ENCODE data around the gene SP140L.
"Not testable (repeated sequence)": the region's sequence is repeated elsewhere in the genome, so short reads cannot be mapped to it uniquely, and the experiment has no call there.

Gene SP140L

DNA sequence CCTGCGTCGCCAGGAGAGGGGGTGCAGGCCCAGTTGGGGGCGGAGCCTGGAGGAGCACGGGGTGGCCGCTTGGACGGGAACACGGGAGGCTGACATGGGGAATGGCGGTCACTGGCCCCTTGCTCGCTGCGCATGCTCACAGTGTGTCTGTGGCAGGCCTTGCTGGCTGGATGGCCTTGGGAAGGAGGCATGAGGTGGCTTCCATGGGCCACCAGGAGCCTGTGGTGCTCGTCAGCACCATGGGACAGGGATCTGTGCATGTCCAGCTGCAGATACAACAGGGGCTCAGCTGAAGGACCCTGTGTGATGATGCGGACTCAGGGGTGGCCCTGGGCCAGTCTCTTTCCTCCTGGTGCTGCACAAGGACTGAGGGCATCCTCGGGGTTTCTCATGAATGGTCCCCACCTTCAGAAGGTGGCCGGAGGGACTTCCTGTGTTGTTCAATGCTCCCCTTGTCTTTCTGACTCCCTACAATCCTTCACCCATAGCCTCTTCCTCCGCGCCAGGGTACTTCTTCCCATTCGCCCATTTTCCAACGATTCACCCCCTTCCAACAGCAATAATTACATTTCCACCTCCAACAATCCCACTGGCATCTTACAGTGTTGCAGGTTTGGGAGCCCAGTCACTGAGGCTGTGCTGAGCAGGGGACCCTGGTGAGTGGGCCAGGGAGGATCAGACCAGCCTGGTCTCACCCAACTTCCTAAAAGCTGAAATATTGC lies 3.4 kb upstream of the SP140L start:
- DNase-seq (ENCODE audit: low read depth): no peak

DNA sequence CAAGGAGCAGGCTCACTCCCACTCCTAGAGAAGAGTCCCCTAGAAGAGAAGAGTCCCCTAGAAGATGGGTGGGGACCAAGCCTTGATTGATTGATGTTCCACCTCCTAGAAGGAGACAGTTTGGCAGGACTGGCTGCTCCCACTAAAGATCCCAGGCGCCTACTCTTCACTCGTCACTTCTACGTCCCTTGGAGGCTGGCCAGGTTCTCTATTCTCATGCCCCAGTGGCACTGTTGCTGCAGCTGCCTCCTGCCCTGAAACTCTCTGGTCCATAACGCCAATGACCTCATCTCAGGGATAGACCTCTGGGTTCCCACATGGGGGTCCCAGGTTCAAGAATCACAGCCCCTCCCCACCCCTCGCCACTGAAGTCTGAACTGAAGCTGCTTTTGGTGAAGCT lies 2.5 kb upstream of the SP140L start:
- DNase-seq (ENCODE audit: low read depth): no peak

DNA sequence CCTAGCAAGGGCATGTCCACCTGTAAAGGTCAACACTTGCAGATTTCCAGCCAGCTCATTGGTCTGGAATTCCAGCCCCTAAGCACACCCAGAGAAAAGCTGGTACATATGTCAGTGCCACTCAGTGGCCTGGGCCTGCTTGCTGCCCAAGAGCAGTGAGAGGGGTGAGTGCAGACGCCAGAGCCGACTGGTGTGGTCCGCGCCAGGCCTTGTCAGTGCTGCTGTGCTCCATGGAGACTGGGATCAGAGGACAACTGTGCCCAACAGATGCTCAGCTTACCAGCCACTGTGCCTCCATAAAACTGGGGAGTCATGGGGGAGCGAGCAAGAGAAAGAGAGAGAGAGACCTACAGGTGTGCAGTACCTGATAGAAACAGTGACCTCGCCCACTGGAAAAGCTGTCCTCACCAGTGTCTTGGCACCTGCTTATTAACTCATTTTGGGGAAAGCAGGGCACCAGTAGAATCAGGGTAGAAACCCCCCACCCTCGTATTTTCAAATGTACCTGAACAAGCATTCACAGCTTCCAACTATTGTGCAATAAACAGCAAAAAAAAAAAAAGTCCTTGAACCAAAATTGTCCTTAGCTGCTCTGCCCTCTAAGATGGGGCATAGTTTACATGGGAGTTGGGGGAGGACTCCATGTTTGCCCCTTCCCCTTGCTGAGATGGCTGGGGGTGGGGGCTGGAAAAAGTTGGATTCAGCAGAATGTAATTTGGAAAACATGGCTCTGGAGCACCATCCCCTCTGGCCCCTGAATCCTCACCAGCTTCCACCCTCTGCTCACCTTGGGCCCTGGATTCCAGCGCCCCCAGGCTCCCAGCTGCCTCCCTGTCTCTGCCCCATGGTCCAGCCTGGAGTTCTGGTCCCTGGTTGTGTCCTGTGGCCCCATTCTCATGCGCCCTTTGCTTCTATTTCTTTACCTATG lies 1.4 kb upstream of the SP140L start:
- no peak for DNase-seq (ENCODE audit: low read depth)

DNA sequence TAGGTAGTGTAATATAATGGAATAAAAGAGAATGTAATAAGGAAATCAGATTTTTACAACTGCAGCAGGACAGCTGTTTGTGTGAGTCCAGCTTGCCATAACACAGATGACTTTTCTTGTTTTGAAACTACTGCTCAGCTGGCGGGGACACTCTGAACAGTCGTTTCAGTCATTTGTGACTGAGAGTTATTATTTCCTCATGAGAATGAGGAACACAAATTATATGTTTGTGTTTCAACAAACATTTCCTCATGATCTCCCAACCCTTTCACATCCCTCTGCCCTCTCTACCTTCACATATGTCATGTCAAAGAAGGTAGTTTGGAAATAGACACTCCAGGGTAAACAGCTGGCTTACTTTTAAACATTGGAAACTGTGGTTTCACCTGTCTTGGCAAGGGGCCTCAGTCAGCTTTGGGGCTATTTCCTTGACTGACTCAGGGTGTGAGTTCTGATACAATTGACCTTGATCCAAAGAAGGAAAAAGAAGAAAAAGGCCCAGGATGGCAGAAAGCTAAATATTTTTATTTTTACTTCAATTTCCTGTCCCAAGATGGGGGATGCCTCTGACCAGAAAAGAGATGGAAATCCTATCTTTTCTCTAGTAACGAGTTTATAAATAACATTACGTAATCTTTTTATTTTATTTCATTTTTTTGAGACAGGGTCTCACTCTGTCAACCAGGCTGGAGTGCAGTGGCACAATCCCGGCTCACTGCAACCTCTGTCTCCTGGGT lies 593 bp downstream of the SP140L start:
- DNase-seq (ENCODE audit: low read depth): no peak

DNA sequence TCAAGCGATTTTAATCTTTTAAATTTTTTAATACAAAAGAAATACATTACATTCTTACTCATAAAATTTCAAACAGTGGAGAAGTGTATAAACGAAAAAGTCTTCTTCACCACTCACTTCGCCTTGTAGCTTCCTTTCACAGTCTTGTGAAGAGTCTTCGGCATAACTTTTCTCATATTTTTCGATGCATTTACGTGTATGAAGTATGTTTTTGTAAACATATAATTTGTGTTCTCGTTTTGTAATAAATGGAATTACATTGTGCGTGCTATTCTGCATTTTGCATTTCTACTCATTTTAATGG lies 1.1 kb downstream of the SP140L start:
- DNase-seq (ENCODE audit: low read depth): no peak

DNA sequence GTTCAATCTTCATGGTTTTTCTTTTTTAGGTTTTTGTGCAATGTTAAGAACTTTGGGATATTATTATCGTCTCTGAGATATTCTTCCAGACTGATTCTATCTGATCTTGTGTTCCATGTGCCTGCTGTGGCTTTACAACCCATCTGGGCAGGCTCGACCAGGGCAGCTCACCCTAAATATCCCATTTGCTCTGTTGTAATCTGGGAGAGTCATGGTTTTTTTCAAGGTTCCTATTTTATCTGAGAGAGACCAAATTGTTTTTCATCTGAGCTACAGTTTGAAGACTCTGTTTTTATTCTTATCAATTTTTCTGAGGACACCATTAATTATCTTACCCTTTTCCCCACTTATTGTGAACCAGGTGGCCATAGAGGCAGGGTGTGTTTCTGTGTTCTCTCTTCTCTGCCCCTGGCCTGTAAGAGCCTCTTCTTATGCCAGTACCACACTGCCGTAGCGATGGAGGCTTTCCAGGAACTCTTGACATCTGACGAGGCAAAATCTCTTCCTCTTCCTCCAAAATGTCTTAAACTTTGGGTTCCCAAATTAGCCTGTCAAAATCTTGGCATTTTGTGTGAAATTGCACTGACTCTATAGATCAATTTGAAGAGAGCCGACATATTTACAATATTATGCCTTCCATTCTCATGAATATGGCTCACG lies 3.1 kb downstream of the SP140L start:
- DNase-seq (ENCODE audit: low read depth): no peak

DNA sequence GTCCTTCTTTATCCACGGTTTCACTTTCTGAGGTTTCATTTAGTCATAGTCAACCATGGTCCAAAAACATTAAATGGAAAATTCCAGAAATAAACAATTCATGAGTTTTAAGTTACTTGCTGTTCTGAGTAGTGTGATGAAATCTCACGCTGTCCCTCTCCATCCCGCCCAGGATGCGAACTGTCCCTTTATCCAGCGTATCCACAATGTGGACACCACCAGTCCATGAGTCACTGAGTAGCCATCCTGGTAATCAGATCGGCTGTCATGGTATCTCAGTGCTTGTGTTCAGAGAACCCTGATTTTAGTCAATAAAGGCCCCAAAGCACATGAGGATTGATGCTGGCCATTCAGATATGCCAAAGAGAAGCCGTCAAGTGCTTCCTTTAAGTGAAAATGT lies 3.7 kb downstream of the SP140L start:
- DNase-seq (ENCODE audit: low read depth): no peak

DNA sequence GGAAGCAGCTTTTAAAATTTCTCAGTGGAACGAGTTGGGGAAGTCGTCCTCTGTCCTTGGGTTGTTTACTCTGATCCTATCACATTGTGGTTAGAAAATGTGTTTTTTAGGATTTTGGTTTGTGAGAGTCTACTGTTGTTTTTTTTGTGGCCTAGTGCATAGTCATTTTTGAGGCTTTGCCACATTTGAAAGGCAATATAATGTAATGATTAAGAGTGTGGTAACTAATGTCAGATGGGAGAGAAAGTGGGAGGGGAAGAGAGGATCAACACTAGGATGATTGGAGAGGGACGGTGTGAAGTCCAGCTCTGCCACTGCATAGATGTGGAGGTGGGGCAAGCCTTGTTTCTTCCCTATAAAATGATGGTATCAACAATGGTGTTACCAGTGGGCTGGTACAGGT lies 8.5 kb downstream of the SP140L start:
- no peak for DNase-seq (ENCODE audit: low read depth)

DNA sequence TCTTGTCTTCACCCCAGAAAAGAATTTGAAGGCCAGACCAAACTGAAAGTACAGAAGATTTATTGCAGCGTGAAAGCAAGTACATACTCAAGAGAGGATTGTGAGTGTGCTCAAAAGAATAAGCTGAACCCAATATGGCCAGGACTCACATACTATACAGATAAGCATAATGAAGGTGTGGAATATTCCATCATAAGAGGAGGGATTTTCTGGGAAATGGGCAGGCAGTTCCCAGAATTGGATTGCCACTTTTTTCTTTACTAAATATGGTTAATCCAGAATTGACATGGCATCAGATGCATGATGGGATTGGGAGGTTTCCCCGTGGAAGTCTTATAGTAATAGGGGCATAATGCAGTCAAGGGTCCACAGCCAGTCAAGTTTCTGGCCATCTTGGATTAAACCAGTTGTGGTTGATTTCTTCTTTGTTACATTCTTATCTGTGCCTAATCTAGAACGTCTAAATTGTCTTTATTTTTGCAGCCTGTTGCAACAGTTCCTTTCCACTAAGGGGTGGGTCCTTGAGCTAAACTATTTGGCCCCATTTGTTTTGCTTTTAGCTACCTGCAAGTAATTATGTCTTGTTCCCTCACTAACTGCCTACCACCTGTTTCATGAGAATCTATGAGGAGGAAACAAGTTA lies 9.0 kb downstream of the SP140L start:
- DNase-seq (ENCODE audit: low read depth): no peak

DNA sequence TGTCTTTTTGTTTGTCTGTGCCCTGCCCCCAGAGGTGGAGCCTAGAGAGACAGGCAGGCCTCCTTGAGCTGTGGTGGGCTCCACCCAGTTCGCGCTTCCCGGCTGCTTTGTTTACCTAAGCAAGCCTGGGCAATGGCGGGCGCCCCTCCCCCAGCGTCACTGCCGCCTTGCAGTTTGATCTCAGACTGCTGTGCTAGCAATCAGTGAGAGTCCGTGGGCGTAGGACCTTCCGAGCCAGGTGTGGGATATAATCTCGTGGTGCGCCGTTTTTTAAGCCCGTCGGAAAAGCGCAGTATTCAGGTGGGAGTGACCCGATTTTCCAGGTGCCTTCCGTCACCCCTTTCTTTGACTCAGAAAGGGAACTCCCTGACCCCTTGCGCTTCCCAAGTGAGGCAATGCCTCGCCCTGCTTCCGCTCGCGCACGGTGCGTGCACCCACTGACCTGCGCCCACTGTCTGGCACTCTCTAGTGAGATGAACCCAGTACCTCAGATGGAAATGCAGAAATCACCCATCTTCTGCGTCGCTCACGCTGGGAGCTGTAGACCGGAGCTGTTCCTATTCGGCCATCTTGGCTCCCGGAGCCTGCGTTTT lies 15.0 kb downstream of the SP140L start:
- DNase-seq (ENCODE audit: low read depth): not testable (repeated sequence)

DNA sequence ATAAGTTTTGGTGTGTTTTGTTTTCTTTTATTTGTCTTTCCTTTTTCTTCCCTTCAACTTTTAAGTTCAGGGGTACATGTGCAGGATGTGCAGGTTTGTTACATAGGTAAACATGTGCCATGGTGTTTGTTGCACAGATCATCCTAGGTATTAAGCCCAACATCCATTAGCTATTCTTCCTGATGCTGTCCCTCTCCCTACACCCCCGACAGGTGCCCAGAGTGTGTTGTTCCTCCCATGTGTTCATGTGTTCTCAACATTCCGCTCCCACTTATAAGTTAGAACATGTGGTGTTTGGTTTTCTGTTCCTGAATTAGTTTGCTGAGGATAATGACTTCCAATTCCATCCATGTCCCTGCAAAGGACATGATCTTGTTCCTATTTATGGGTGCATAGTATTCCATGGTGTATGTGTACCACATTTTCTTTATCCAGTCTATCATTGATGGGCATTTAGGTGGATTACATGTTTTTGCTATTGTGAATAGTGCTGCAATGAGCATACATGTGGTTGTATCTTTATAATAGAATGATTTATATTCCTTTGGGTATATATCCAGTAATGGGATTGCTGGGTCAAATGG lies 16.1 kb downstream of the SP140L start:
- DNase-seq (ENCODE audit: low read depth): not testable (repeated sequence)

DNA sequence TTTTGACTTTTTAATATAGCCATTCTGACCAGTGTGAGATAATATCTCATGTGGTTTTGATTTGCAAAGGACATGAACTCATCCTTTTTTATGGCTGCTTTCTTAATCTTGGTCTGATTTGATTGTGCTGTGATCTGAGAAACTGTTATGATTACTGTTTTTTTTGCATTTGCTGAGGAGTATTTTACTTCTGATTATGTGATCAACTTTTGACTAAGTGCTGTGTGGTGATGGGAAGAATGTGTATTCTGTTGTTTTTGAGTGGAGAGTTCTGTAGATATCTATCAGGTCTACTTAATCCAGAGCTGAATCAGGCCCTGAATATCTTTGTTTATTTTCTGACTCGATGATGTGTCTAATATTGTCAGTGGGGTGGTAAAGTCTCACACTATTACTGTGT lies 16.8 kb downstream of the SP140L start:
- no peak for DNase-seq (ENCODE audit: low read depth)

DNA sequence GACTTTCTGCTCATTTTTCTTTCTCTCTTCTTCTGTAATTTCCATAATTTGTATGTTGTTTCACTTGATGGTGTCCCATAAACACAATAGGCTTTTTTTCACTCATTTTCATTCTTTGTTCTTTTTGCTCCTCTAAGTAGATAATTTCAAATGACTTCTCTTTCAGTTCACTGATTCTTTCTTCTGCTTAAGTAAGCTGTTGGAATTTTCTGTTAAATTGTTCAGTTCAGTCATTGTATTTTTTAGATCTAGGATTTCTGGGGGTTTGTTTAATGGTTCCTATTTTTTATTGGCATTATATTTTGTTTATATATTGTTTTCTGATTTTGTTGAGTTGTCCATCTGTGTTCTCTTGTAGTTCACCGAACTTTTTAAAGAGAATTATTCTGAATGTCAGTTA lies 19.5 kb downstream of the SP140L start:
- DNase-seq (ENCODE audit: low read depth): no peak

DNA sequence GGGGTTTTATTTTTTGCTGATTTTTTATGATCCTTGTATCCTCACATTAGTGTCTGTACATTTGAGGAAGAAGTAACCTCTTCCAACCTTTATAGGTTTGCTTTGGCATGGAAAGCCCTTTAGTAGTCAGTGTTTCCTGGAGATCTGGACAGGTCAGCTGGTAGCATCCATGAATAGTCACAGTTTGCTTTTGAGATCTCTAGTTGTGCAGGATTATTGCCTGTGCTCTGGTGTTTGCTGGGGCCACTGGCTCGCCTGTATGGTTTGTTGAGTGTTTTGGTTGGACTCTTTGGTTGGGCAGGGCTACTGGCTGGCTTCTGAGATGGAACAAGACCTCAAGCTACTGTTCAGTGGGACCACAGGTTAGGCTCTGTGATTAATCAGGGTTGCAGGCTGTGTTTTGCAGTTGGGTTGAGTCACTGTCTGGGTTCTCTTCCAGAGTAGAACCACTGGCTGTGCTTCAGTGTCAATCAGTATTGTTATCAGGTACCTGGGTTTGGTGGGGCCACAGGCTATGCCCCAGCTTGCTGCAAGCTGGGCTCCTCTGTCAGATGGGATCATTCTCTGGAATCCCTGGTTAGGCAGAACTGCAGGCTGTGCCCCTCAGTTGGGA lies 20.0 kb downstream of the SP140L start:
- no peak for DNase-seq (ENCODE audit: low read depth)

DNA sequence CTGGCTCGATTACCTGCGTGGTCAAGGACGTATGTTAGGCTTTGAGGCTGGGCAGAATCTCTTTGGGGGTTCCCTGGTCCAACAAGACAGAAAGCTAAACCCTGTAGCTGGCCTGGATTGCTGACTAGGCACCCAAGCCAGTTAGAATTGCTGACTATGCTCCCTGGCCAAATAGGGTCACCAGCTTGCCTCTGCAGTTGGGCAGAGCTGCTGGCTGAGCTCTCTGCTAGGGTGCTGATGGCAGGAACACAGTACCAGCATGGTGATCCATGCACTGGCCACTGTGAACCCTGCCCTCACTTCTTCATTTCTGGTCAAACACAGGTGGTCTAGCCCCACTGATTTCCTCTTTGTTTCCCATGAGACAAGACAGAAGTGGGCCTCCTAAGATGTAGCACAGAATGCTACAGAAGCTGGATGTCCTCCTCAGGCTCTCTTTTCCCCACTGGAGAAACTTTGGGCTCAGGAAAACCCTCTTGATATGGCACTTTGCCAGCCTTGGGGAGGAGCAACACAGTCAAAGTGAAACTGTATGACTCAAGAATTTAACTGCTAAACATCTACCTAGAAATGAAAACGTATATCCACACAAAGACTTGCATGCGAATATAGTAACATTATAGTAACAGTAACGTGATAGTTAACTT lies 20.8 kb downstream of the SP140L start:
- DNase-seq (ENCODE audit: low read depth): no peak

DNA sequence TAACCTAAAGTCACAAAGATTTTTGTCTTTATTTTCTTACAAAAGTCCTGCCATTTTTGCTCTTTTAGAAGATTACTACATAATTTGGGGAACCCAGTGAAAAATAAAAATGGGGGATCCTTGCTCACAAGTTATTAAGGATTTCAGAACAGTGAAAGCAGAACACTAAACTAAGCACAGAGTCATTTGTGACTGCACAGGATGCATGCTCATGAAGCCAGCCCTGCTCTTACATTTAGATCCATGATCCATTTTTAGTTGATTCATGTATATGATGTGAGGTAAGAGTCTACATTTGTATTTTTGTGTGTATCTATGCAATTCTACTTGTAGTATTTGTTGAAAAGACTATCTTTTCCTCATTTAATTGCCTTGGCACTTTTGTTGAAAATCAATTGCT lies 21.8 kb downstream of the SP140L start:
- DNase-seq (ENCODE audit: low read depth): no peak

DNA sequence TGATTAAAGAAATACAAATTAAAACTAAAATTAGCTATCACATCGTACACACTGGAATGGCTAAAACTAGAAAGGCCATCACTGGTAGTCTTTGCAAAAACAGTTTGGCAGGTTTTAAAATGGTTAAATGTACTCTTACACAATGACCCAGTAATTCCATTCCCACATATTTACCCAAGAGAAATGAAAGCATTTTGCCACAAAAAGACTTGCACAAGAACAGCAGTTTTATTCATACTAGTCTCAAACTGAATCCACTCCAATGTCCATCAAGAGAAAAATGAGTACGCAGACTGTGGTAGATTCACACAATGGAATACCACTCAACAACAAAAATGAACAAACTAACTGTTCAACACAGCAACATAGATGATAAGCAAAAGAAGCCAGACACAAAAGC lies 29.1 kb downstream of the SP140L start:
- no peak for DNase-seq (ENCODE audit: low read depth)

DNA sequence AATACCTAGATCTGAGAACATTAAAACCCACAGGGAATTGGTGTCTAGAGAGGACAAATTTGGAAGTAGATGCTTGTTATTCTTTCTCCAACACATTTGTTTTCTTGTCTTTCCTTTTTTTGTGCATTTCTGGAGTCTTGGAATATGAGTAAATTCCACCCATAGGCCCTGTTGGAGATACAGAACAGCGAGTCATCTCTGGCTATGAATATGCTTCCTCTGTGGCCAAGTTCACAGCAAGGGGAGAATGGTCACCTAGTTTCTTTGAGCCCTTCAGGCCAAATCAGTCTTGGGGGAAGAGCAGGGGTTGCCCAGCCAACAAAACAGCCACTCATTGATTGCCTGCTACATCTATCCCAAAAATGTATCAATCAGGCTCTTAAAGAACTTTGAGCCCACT lies 31.3 kb downstream of the SP140L start:
- DNase-seq (ENCODE audit: low read depth): no peak

DNA sequence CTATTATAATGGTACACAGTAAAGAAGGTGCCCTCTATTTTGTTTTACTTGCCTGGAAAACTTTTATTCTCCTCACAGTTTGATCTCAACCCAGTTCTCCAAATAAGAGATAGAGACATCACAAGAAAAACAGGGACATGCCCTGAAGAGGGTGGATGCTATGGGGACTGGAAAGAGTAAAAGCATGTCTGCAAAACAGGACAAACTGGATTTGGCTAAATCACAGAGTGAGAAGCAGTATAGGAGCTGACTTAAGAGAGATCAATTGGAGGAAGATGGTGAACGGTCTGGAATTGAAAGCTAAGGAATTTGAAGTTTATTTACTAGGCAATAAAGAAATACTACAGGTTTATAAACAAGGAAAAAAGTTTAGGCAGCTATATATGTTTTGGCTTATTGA lies 33.0 kb downstream of the SP140L start:
- no peak for DNase-seq (ENCODE audit: low read depth)

DNA sequence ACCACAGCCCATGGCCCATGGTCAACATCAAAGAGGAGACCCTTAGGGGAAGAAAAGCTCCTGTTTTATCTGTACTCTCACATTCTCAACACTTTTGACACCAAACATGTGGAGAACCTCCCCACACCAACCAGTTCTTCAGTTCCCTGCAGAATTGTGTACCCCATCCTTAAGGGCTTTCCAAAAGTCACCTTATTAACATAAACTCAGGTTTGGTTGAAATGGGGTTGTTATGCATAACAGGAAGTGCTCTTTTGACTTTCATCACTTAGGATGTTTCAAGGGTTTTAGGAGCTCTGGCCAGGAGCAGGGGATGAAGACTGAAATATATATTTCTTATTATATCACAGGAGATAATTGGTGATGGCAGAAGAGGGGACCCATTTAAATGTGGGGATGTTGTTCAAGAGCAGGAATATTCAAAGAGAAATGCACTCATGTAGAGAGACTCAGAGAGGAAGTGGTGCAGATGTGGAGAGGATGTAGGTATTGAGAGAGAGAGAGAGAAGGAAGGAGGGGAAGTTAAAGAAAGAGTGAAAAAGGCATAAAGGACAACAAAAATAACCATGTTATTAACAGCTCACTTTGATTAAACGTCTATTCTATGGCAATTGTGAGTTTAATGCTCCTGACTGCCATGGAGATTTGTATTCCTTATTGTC lies 35.2 kb downstream of the SP140L start:
- no peak for DNase-seq (ENCODE audit: low read depth)
